HepG2 (cell line): ENCODE measurements around the gene ID3. TPM values are rescaled to one million over a fixed set of nuclear protein-coding genes. Genes with fewer than 3 reads are reported as not detected.

Source experiments
- ATAC-seq: fragments of 200-7000 bp; cut with Tn5 transposase; 3 replicates; pipeline ENCODE4 v1.9.1; 2020; ENCODE audit warnings: mild to moderate bottlenecking, moderate library complexity
- BruUV-seq: library from RNA; stranded (reverse); fragments of 400-500 nt; replicated peaks from 2 replicates; lab custom pipeline; 2021; lab: Mats Ljungman, UMichigan
- CTCF ChIA-PET: fragments of 300-600 bp; formaldehyde crosslinking; extraction: SDS; loops from one replicate; lab custom pipeline; 2021; ENCODE audit warnings: low total read pairs, inconsistent platforms, low intra/inter-chr PET ratio; lab: Yijun Ruan, JAX
- POLR2A ChIA-PET: fragments of 350-600 bp; sonication (Branson Sonifier 250); formaldehyde crosslinking; loops from one replicate; lab custom pipeline; 2020; ENCODE audit warnings: antibody characterized with exemption, inconsistent platforms; lab: Yijun Ruan, JAX
- DNase-seq: peaks from one replicate; pipeline ENCODE4 v3.0.0-alpha.2; 2015; ENCODE audit warnings: low spot score
- FAIRE-seq: peaks from 3 replicates; lab custom pipeline; 2011; peaks lifted over from hg19 to GRCh38; lab: Jason Lieb, UNC
- H2AFZ ChIP-seq: one replicate; pipeline ENCODE4 v1.6.1; 2011; ENCODE audit warnings: low read length, inconsistent platforms
- H3K27ac ChIP-seq: fragments of 300-600 bp; 3 replicates; pipeline ENCODE4 v1.8.0; 2011; ENCODE audit warnings: mixed run types, mild to moderate bottlenecking, mixed read lengths, low read length, inconsistent platforms; ENCODE audit not compliant: insufficient read depth; ENCODE audit errors: extremely low read length
- H3K27me3 ChIP-seq, 2 experiments: fragments of 200-600 bp in 1 of 2; 2 replicates in 1 of 2; 3 replicates in 1 of 2; pipeline versions ENCODE4 v1.6.0 to v1.8.0; 2011; ENCODE audit warnings: low read length in 2 of 2, mild to moderate bottlenecking in 2 of 2, moderate library complexity in 2 of 2, inconsistent platforms in 1 of 2; ENCODE audit not compliant: insufficient read depth in 2 of 2, control insufficient read depth in 1 of 2
- H3K36me3 ChIP-seq, 2 experiments: fragments of 200-600 bp in 1 of 2; replicated peaks in 1 of 2; 2 replicates in 1 of 2; 3 replicates in 1 of 2; pipeline versions ENCODE4 v1.5.1 to v1.8.0; 2011; ENCODE audit warnings: low read length in 2 of 2, inconsistent platforms in 1 of 2; ENCODE audit not compliant: insufficient read depth in 2 of 2, control insufficient read depth in 1 of 2
- H3K4me1 ChIP-seq: 2 replicates; pipeline ENCODE4 v1.5.1; 2012; ENCODE audit warnings: low read length, inconsistent platforms; ENCODE audit not compliant: insufficient read depth
- H3K4me2 ChIP-seq: 2 replicates; pipeline ENCODE4 v1.6.0; 2011; ENCODE audit warnings: low read depth, low read length, inconsistent platforms
- H3K4me3 ChIP-seq, 3 experiments: fragments of 200-600 bp in 1 of 3; sonication (generic), shearing (Covaris generic) in 1 of 3; replicated peaks in 1 of 3; 2 replicates each; pipeline ENCODE4 v1.5.1; 2011 to 2016; ENCODE audit warnings: low read length in 3 of 3, inconsistent platforms in 2 of 3, low read depth in 2 of 3, mild to moderate bottlenecking in 2 of 3, control low read depth in 1 of 3, mixed read lengths in 1 of 3; ENCODE audit not compliant: insufficient read depth in 1 of 3
- H3K79me2 ChIP-seq: one replicate; pipeline ENCODE4 v1.6.1; 2011; ENCODE audit warnings: low read length, inconsistent platforms; ENCODE audit not compliant: insufficient read depth
- H3K9ac ChIP-seq: 2 replicates; pipeline ENCODE4 v1.6.0; 2011; ENCODE audit warnings: mild to moderate bottlenecking, low read depth, low read length, inconsistent platforms; ENCODE audit not compliant: insufficient read depth
- H3K9me3 ChIP-seq: 2 replicates; pipeline ENCODE4 v1.5.1; 2012; ENCODE audit warnings: mild to moderate bottlenecking, low read length
- H4K20me1 ChIP-seq: 2 replicates; pipeline ENCODE4 v1.6.0; 2011; ENCODE audit warnings: inconsistent platforms, mild to moderate bottlenecking, low read length, moderate library complexity; ENCODE audit not compliant: insufficient read depth
- CEBPB ChIP-seq: IDR thresholded peaks from 2 replicates; pipeline ENCODE4 v1.6.1; 2011; ENCODE audit warnings: low read depth, low read length, improper control_type of control experiment, borderline replicate concordance
- CHD4 ChIP-seq: fragments of 200-600 bp; sonication (generic); IDR thresholded peaks from 2 replicates; pipeline ENCODE4 v1.7.0; 2017; ENCODE audit warnings: mild to moderate bottlenecking, low read length, borderline replicate concordance
- FOSL2 ChIP-seq: sonication (generic); formaldehyde crosslinking; IDR thresholded peaks from 2 replicates; pipeline ENCODE4 v1.4.0; 2020; ENCODE audit warnings: missing genetic modification reagents
- NFIB ChIP-seq: sonication (generic); formaldehyde crosslinking; IDR thresholded peaks from 2 replicates; pipeline ENCODE4 v1.9.0; 2021; ENCODE audit warnings: missing genetic modification reagents, mild to moderate bottlenecking, borderline replicate concordance
- ZNF660 ChIP-seq: sonication (generic); formaldehyde crosslinking; IDR thresholded peaks from 2 replicates; pipeline ENCODE4 v1.5.1; 2020; ENCODE audit warnings: mild to moderate bottlenecking, low read depth, missing genetic modification reagents, borderline replicate concordance
- ZNF790 ChIP-seq: sonication (generic); formaldehyde crosslinking; IDR thresholded peaks from 2 replicates; pipeline ENCODE4 v1.8.0; 2022; ENCODE audit warnings: missing genetic modification reagents, mild to moderate bottlenecking, borderline replicate concordance
- WGBS: methylation state at CpG from one replicate; pipeline ENCODE4 v1.1.6; 2017; ENCODE audit warnings: low lambda C conversion rate; 5-methylcytosine and 5-hydroxymethylcytosine counted together
- in situ Hi-C: cut with HindIII; loops from 2 replicates; pipeline ENCODE4 v1.10.0; 2017; ENCODE audit warnings: low pct_unique_long_range_greater_than_20kb; ENCODE audit not compliant: extremely low pct_ligation_motif_present
- intact Hi-C: fragments of 100-400 bp; cut with micrococcal nuclease; formaldehyde crosslinking; loops from one replicate; pipeline ENCODE4 v1.10.0; 2022; ENCODE audit not compliant: unreplicated experiment
- polyA plus RNA-seq, 8 experiments: library from polyadenylated mRNA; depleted of rRNA in 3 of 8; stranded (reverse) in 7 of 8; unstranded in 1 of 8; fragments of >200 nt; fragmentation: Illumina TruSeq in 4 of 8; extraction: Trizol in 4 of 8; gene quantifications; 2 replicates each; pipeline versions ENCODE4 v1.2.1 to v1.2.3, GENCODE V29; 2011 to 2016; ENCODE audit warnings: low read depth in 4 of 8, missing spikeins in 1 of 8, mixed read lengths in 1 of 8; ENCODE audit not compliant: insufficient read depth in 1 of 8
- total RNA-seq, 5 experiments: library from RNA; depleted of rRNA; stranded (reverse); fragments of >200 nt; fragmentation: Illumina TruSeq; extraction: Trizol; gene quantifications; 2 replicates each; pipeline ENCODE4 v1.2.3, GENCODE V29; 2016; ENCODE audit warnings: low read depth in 1 of 5
- TF ChIP-seq, protein P1 (sequence below): sonication (generic); formaldehyde crosslinking; IDR thresholded peaks from 2 replicates; pipeline ENCODE4 v1.8.1; 2023; ENCODE audit warnings: mild to moderate bottlenecking, inconsistent platforms, moderate library complexity, missing genetic modification reagents, borderline replicate concordance

The ID3 gene
- total and polyA plus RNA-seq, 2 of the 13 experiments (the other 11 are each of a cell fraction or from before 2014, with no cell fraction given), result 64.8 to 115 TPM

DNA sequence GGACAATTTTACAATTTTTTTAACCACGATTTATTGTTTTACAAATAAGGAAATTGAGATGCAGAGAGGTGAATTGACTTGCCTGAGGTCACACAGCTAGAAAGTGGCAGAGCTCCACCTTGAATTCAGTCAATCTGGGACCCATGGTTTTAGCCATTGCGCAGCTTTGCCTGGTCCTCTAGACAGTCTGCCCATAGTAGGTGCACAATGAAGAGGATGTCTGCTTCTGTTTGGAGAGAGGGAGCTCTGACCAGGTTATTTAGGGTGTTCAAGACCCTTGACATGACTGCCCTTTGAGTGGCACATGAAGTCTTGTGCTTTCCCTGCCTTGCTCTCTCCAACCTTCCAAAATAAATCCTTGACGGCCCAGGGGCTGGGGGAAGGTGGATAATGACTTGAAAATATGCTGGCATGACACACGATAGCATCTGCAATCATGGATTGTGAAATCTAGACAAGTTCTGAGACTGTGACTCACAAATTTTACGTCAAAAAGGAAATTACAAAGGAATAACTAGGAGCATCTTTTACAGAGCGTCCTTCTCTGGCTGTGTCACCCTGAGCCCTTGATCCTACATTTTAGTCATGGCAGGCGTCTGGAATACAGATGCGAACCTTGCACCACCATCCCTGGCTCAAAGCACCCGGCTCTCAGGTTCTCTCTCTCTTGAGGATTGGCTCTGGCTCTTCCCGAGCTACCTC, 26.2 kb upstream of the ID3 start:
- no peaks in the 10 kb centered on the region for H3K9me3 ChIP-seq
- H3K27ac ChIP-seq, result no peak overlapping the region
- WGBS, result 22% methylated on average over 10 of the region's 10 CpGs
- DNase-seq (no peak), ATAC-seq (no peak), FAIRE-seq (no peak)
- CTCF ChIA-PET, result no interaction called here
- POLR2A ChIA-PET, result no interaction called here
- no peak for TF ChIP-seq CHD4
- no peak for TF ChIP-seq ZNF660 (CRISPR knock-in tag)
- no peak for TF ChIP-seq ZNF790 (CRISPR knock-in tag)
- TF ChIP-seq NFIB, result no peak
- TF ChIP-seq, protein P1, sequence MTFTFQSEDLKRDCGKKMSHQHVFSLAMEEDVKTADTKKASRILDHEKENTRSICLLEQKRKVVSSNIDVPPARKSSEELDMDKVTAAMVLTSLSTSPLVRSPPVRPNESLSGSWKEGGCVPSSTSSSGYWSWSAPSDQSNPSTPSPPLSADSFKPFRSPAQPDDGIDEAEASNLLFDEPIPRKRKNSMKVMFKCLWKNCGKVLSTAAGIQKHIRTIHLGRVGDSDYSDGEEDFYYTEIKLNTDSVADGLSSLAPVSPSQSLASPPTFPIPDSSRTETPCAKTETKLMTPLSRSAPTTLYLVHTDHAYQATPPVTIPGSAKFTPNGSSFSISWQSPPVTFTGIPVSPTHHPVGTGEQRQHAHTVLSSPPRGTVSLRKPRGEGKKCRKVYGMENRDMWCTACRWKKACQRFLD, result no peak
- TF ChIP-seq CEBPB, result peak; percentile 70
- TF ChIP-seq FOSL2 (CRISPR knock-in tag), result 0 out of 2 replicates have a peak, but pooled peaks have one; percentile 15
- H3K4me2 ChIP-seq, result no peak overlapping the region
- no peaks in the 10 kb centered on the region for H3K79me2 ChIP-seq
- no peak overlapping the region for H3K4me3 ChIP-seq
- BruUV-seq, result no TSS peak
- H3K27me3 ChIP-seq, result 0 out of 5 replicates have a peak, but pooled peaks cover 0 to 2% of the 10 kb centered on the region in 2 experiments
- no peaks in the 10 kb centered on the region for H4K20me1 ChIP-seq
- H3K36me3 ChIP-seq, result no peaks in the 10 kb centered on the region
- H3K9ac ChIP-seq, result no peak overlapping the region
- intact Hi-C loops, result no loop called here
- in situ Hi-C loops, result no loop called here
- H2AFZ ChIP-seq, result no peak overlapping the region
- peaks cover 54% of the 10 kb centered on the region for H3K4me1 ChIP-seq
